Natural killer cell (primary cell): ENCODE measurements around the gene STAC. TPM values are rescaled to one million over a fixed set of nuclear protein-coding genes. Genes with fewer than 3 reads are reported as not detected.

Experiments
- ATAC-seq, 3 donors: fragments of 150-1000 bp in 2 of 3; fragments of 200-7000 bp in 1 of 3; cut with Tn5 transposase; 1 replicate in 1 of 3; 2 replicates in 2 of 3; pipeline ENCODE4 v1.10.0; 2021; ENCODE audit warnings: mild to moderate bottlenecking in 2 of 3, moderate library complexity in 2 of 3
- DNase-seq, 2 donors: peaks; one replicate each; pipeline versions ENCODE4 v3.0.0 to v3.0.0-alpha.2; 2013 to 2021; ENCODE audit warnings: mixed read lengths in 1 of 2
- H3K27ac ChIP-seq: one replicate; pipeline ENCODE4 v1.5.1; 2013; ENCODE audit warnings: mild to moderate bottlenecking, low read length
- H3K27me3 ChIP-seq: one replicate; pipeline ENCODE4 v1.6.1; 2013; ENCODE audit warnings: low read length; ENCODE audit not compliant: control insufficient read depth, insufficient read depth
- H3K36me3 ChIP-seq: one replicate; pipeline ENCODE4 v1.6.1; 2013; ENCODE audit warnings: low read length; ENCODE audit not compliant: control insufficient read depth, insufficient read depth
- H3K4me1 ChIP-seq: one replicate; pipeline ENCODE4 v1.6.1; 2013; ENCODE audit warnings: low read length; ENCODE audit not compliant: control insufficient read depth, insufficient read depth
- H3K4me3 ChIP-seq: one replicate; pipeline ENCODE4 v1.5.1; 2013; ENCODE audit warnings: low read length
- H3K9me3 ChIP-seq: one replicate; pipeline ENCODE4 v1.6.1; 2013; ENCODE audit warnings: low read length; ENCODE audit not compliant: control insufficient read depth, insufficient read depth
- H3K27ac Mint-ChIP-seq, 2 donors: one replicate each; pipeline ENCODE4 v1.8.0; 2022; ENCODE audit warnings: mild to moderate bottlenecking in 2 of 2, mixed read lengths in 2 of 2, moderate library complexity in 1 of 2
- H3K27me3 Mint-ChIP-seq, 2 donors: one replicate each; pipeline ENCODE4 v1.8.0; 2022; ENCODE audit warnings: low read depth in 2 of 2, mixed read lengths in 2 of 2
- H3K36me3 Mint-ChIP-seq: one replicate; pipeline ENCODE4 v1.8.0; 2022; ENCODE audit warnings: mixed read lengths
- H3K4me1 Mint-ChIP-seq, 2 donors: one replicate each; pipeline ENCODE4 v1.8.0; 2022; ENCODE audit warnings: mixed read lengths in 2 of 2
- H3K4me3 Mint-ChIP-seq: one replicate; pipeline ENCODE4 v1.8.0; 2022; ENCODE audit warnings: mild to moderate bottlenecking, moderate library complexity, mixed read lengths
- H3K9me3 Mint-ChIP-seq, 2 donors: one replicate each; pipeline ENCODE4 v1.8.0; 2022; ENCODE audit warnings: mixed read lengths in 2 of 2
- WGBS: methylation state at CpG from one replicate; pipeline ENCODE4 v1.1.7; 2013; ENCODE audit warnings: missing lambda C conversion rate; ENCODE audit not compliant: insufficient coverage; 5-methylcytosine and 5-hydroxymethylcytosine counted together
- intact Hi-C: fragments of 100-400 bp; cut with micrococcal nuclease; formaldehyde crosslinking; loops from one replicate; pipeline ENCODE4 v1.14.2; 2022
- total RNA-seq, 4 donors: library from RNA; stranded (reverse); fragments of 120-200 nt in 1 of 4; gene quantifications; one replicate each; pipeline versions ENCODE4 v1.2.3 to v1.2.4, GENCODE V29; 2013 to 2022
- TF ChIP-seq, protein P1 (sequence below): fragments of 200-600 bp; IDR thresholded peaks from one replicate; pipeline ENCODE4 v1.8.0; 2022; ENCODE audit warnings: antibody characterized with exemption

The STAC gene
- total RNA-seq, 3 donors from 2014 or later (not counting 1 experiment from before 2014, with no cell fraction given), result not detected

DNA sequence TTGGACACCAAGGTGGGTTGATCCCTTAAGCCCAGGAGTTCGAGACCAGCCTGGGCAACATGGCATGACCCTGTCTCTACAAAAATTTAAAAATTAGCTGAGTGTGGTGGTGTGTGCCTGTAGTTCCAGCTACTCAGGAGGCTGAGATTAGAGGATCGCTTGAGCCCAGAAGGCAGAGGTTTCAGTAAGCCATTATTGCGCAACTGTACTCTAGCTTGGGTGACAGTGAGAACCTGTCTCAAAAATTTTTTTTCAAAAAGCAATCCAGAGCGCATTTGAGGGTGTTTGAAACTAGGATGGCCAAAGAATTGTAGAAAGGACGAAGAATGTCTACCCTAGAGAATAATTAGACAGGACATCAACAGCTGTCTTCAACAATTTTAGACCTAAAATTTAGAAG is 103.4 kb downstream of the STAC start:
- Histone ChIP-seq H3K36me3 (no peaks in the 10 kb centered on the region), H3K9me3 (no peaks in the 10 kb centered on the region), H3K27ac (no peak overlapping the region), H3K27me3 (no peaks in the 10 kb centered on the region), H3K4me1 (no peaks in the 10 kb centered on the region), H3K4me3 (no peak overlapping the region)
- intact Hi-C loops, result no loop called here
- 85% methylated on average over 5 of the region's 5 CpGs for WGBS
- DNase-seq, result no peak
- no peak for ATAC-seq
- H3K27ac Mint-ChIP-seq, result no peak overlapping the region
- peaks cover 5 to 6% of the 10 kb centered on the region in 2 donors for H3K9me3 Mint-ChIP-seq
- no peaks in the 10 kb centered on the region for H3K36me3 Mint-ChIP-seq
- TF ChIP-seq, protein P1, sequence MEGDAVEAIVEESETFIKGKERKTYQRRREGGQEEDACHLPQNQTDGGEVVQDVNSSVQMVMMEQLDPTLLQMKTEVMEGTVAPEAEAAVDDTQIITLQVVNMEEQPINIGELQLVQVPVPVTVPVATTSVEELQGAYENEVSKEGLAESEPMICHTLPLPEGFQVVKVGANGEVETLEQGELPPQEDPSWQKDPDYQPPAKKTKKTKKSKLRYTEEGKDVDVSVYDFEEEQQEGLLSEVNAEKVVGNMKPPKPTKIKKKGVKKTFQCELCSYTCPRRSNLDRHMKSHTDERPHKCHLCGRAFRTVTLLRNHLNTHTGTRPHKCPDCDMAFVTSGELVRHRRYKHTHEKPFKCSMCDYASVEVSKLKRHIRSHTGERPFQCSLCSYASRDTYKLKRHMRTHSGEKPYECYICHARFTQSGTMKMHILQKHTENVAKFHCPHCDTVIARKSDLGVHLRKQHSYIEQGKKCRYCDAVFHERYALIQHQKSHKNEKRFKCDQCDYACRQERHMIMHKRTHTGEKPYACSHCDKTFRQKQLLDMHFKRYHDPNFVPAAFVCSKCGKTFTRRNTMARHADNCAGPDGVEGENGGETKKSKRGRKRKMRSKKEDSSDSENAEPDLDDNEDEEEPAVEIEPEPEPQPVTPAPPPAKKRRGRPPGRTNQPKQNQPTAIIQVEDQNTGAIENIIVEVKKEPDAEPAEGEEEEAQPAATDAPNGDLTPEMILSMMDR, result no peak
- no peaks in the 10 kb centered on the region for H3K4me1 Mint-ChIP-seq
- H3K27me3 Mint-ChIP-seq, result no peaks in the 10 kb centered on the region
- no peak overlapping the region for H3K4me3 Mint-ChIP-seq

DNA sequence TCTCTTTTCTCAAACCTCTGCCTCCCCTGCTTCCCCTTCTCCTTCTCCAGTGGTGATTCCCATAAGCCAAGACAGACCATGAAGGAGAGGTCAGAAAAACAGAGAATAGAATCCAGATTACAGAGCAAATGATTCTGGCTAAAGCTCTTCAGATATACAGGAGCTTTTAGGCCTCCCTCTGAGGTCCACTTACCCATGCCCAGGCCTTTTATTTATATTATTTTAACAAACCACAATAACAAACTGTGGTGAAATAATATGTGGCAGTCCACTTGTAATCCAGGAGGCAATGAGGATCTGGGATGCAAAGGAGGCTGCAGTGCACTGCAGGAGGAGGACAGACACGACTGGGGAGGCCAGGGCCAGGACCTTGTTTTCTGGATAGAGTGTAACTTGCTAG is 104.1 kb downstream of the STAC start:
- no peak for ATAC-seq
- H3K4me1 Mint-ChIP-seq, result no peaks in the 10 kb centered on the region
- H3K4me3 Mint-ChIP-seq, result no peak overlapping the region

DNA sequence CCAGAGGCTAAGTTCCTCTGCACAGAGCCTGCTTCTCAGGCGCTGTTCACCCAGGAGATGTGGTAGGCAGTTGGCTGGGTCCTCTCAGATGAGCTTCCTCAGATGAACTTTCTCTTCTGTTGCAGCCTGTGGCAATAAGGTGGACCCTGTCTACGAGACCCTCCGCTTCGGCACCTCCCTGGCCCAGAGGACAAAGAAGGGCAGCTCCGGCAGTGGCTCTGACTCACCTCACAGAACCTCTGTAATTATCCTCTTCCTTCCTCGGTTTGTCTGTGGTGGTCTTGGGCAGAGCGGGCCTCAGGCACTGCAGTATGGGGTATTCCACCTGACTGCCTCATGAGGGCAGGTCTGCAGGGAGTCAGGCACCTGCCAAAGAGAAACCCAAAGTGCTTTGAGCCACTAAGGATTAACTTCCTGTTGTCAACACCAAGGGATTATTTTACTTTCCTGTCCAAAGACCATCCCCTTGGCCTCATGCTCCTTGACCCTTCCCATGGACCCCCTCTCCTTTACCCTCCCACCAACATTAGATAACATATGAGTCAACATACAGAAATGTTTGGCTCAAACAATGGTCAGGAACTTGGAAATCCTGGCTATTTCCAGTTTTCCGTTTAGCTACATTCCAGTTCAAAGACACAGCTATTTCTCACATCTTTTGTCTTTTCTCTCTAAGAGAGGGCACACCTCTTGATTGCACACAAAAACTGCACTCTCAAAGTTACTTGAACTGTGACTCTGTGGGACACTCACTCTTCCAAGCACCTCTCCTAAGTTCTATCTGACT is 105.9 kb downstream of the STAC start:
- TF ChIP-seq, protein P1, result no peak
- H3K4me3 ChIP-seq, result no peak overlapping the region
- no peak for ATAC-seq

More for the DNA sequence above, 104.1 kb downstream of the STAC start:
- no peaks in the 10 kb centered on the region for H3K27me3 ChIP-seq
- TF ChIP-seq, protein P1, result no peak
- no peaks in the 10 kb centered on the region for H3K9me3 ChIP-seq
- no peaks in the 10 kb centered on the region for H3K36me3 Mint-ChIP-seq
- H3K36me3 ChIP-seq, result no peaks in the 10 kb centered on the region
- no peak for DNase-seq
- no peaks in the 10 kb centered on the region for H3K27me3 Mint-ChIP-seq
- no peak overlapping the region for H3K4me3 ChIP-seq
- WGBS, result 70% methylated on average over 1 of the region's 1 CpG
- no peaks in the 10 kb centered on the region for H3K9me3 Mint-ChIP-seq
- intact Hi-C loops, result no loop called here
- no peaks in the 10 kb centered on the region for H3K4me1 ChIP-seq
- no peak overlapping the region for H3K27ac ChIP-seq
- H3K27ac Mint-ChIP-seq, result no peak overlapping the region

DNA sequence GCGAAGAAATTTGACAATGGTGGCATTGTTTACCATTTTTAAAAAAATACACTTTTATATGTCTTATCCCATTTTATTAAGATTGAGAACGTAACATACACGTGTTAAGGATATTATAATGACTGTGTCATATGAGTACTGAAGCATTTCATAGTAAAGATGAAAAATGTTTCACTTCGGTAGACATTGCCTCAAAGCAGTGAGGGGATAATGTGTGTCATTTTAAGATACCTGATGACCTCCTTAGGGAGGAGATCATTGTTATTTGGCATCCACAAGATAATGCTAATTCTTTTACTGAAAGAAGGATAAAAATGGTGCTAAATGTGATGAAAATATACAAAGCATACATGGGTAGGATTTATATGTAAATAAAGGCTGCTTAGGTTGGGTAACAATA is 107.3 kb downstream of the STAC start:
- Histone ChIP-seq H3K36me3 (no peaks in the 10 kb centered on the region), H3K27ac (no peak overlapping the region), H3K4me3 (no peak overlapping the region), H3K4me1 (no peaks in the 10 kb centered on the region), H3K27me3 (no peaks in the 10 kb centered on the region), H3K9me3 (no peaks in the 10 kb centered on the region)
- TF ChIP-seq, protein P1, result no peak
- intact Hi-C loops, result no loop called here
- WGBS, result 83% methylated on average over 3 of the region's 4 CpGs
- Mint-ChIP-seq H3K4me1 (no peaks in the 10 kb centered on the region), H3K27ac (no peak overlapping the region), H3K9me3 (no peaks in the 10 kb centered on the region), H3K4me3 (no peak overlapping the region), H3K36me3 (no peaks in the 10 kb centered on the region), H3K27me3 (no peaks in the 10 kb centered on the region)
- DNase-seq, result no peak
- ATAC-seq, result no peak

More for the DNA sequence above, 105.9 kb downstream of the STAC start:
- H3K36me3 ChIP-seq, result no peaks in the 10 kb centered on the region
- Mint-ChIP-seq H3K27ac (no peak overlapping the region), H3K4me3 (no peak overlapping the region), H3K27me3 (no peaks in the 10 kb centered on the region), H3K9me3 (no peaks in the 10 kb centered on the region), H3K36me3 (no peaks in the 10 kb centered on the region), H3K4me1 (no peaks in the 10 kb centered on the region)
- 93% methylated on average over 8 of the region's 8 CpGs for WGBS
- H3K9me3 ChIP-seq, result no peaks in the 10 kb centered on the region
- H3K27me3 ChIP-seq, result no peaks in the 10 kb centered on the region
- intact Hi-C loops, result no loop called here
- H3K27ac ChIP-seq, result no peak overlapping the region
- H3K4me1 ChIP-seq, result no peaks in the 10 kb centered on the region
- DNase-seq, result no peak
